HepG2 (cell line): Measurements from ENCODE around the gene LRPPRC. TPM values are rescaled to one million over a fixed set of nuclear protein-coding genes. Genes with fewer than 3 reads are reported as not detected.
"Not testable (repeated sequence)": the region's sequence is repeated elsewhere in the genome, so short reads cannot be mapped to it uniquely, and the experiment has no call there.

ENCODE experiments used
- ATAC-seq: fragments of 200-7000 bp; cut with Tn5 transposase; 3 replicates; pipeline ENCODE4 v1.9.1; 2020; ENCODE audit warnings: mild to moderate bottlenecking, moderate library complexity
- BruUV-seq: library from RNA; stranded (reverse); fragments of 400-500 nt; replicated peaks from 2 replicates; lab custom pipeline; 2021; lab: Mats Ljungman, UMichigan
- CTCF ChIA-PET: fragments of 300-600 bp; formaldehyde crosslinking; extraction: SDS; loops from one replicate; lab custom pipeline; 2021; ENCODE audit warnings: low total read pairs, inconsistent platforms, low intra/inter-chr PET ratio; lab: Yijun Ruan, JAX
- POLR2A ChIA-PET: fragments of 350-600 bp; sonication (Branson Sonifier 250); formaldehyde crosslinking; loops from one replicate; lab custom pipeline; 2020; ENCODE audit warnings: antibody characterized with exemption, inconsistent platforms; lab: Yijun Ruan, JAX
- DNase-seq: peaks from one replicate; pipeline ENCODE4 v3.0.0-alpha.2; 2015; ENCODE audit warnings: low spot score
- FAIRE-seq: peaks from 3 replicates; lab custom pipeline; 2011; peaks lifted over from hg19 to GRCh38; lab: Jason Lieb, UNC
- H2AFZ ChIP-seq: one replicate; pipeline ENCODE4 v1.6.1; 2011; ENCODE audit warnings: low read length, inconsistent platforms
- H3K27ac ChIP-seq: fragments of 300-600 bp; 3 replicates; pipeline ENCODE4 v1.8.0; 2011; ENCODE audit warnings: mixed run types, mild to moderate bottlenecking, mixed read lengths, low read length, inconsistent platforms; ENCODE audit not compliant: insufficient read depth; ENCODE audit errors: extremely low read length
- H3K27me3 ChIP-seq, 2 experiments: fragments of 200-600 bp in 1 of 2; 2 replicates in 1 of 2; 3 replicates in 1 of 2; pipeline versions ENCODE4 v1.6.0 to v1.8.0; 2011; ENCODE audit warnings: low read length in 2 of 2, mild to moderate bottlenecking in 2 of 2, moderate library complexity in 2 of 2, inconsistent platforms in 1 of 2; ENCODE audit not compliant: insufficient read depth in 2 of 2, control insufficient read depth in 1 of 2
- H3K36me3 ChIP-seq, 2 experiments: fragments of 200-600 bp in 1 of 2; replicated peaks in 1 of 2; 2 replicates in 1 of 2; 3 replicates in 1 of 2; pipeline versions ENCODE4 v1.5.1 to v1.8.0; 2011; ENCODE audit warnings: low read length in 2 of 2, inconsistent platforms in 1 of 2; ENCODE audit not compliant: insufficient read depth in 2 of 2, control insufficient read depth in 1 of 2
- H3K4me1 ChIP-seq: 2 replicates; pipeline ENCODE4 v1.5.1; 2012; ENCODE audit warnings: low read length, inconsistent platforms; ENCODE audit not compliant: insufficient read depth
- H3K4me2 ChIP-seq: 2 replicates; pipeline ENCODE4 v1.6.0; 2011; ENCODE audit warnings: low read depth, low read length, inconsistent platforms
- H3K4me3 ChIP-seq, 3 experiments: fragments of 200-600 bp in 1 of 3; sonication (generic), shearing (Covaris generic) in 1 of 3; replicated peaks in 1 of 3; 2 replicates each; pipeline ENCODE4 v1.5.1; 2011 to 2016; ENCODE audit warnings: low read length in 3 of 3, inconsistent platforms in 2 of 3, low read depth in 2 of 3, mild to moderate bottlenecking in 2 of 3, control low read depth in 1 of 3, mixed read lengths in 1 of 3; ENCODE audit not compliant: insufficient read depth in 1 of 3
- H3K79me2 ChIP-seq: one replicate; pipeline ENCODE4 v1.6.1; 2011; ENCODE audit warnings: low read length, inconsistent platforms; ENCODE audit not compliant: insufficient read depth
- H3K9ac ChIP-seq: 2 replicates; pipeline ENCODE4 v1.6.0; 2011; ENCODE audit warnings: mild to moderate bottlenecking, low read depth, low read length, inconsistent platforms; ENCODE audit not compliant: insufficient read depth
- H3K9me3 ChIP-seq: 2 replicates; pipeline ENCODE4 v1.5.1; 2012; ENCODE audit warnings: mild to moderate bottlenecking, low read length
- H4K20me1 ChIP-seq: 2 replicates; pipeline ENCODE4 v1.6.0; 2011; ENCODE audit warnings: inconsistent platforms, mild to moderate bottlenecking, low read length, moderate library complexity; ENCODE audit not compliant: insufficient read depth
- MAF1 ChIP-seq: sonication (generic); formaldehyde crosslinking; IDR thresholded peaks from 2 replicates; pipeline ENCODE4 v1.5.0; 2020; ENCODE audit warnings: missing genetic modification reagents, borderline replicate concordance
- ZBTB8A ChIP-seq: sonication (generic); formaldehyde crosslinking; IDR thresholded peaks from 2 replicates; pipeline ENCODE4 v1.4.0; 2020; ENCODE audit warnings: mild to moderate bottlenecking, low read depth, missing genetic modification reagents, borderline replicate concordance
- ZKSCAN8 ChIP-seq: IDR thresholded peaks from 2 replicates; pipeline ENCODE4 v1.6.1; 2016; ENCODE audit warnings: borderline replicate concordance, missing genetic modification reagents, missing compliant biosample characterization
- WGBS: methylation state at CpG from one replicate; pipeline ENCODE4 v1.1.6; 2017; ENCODE audit warnings: low lambda C conversion rate; 5-methylcytosine and 5-hydroxymethylcytosine counted together
- in situ Hi-C: cut with HindIII; loops from 2 replicates; pipeline ENCODE4 v1.10.0; 2017; ENCODE audit warnings: low pct_unique_long_range_greater_than_20kb; ENCODE audit not compliant: extremely low pct_ligation_motif_present
- intact Hi-C: fragments of 100-400 bp; cut with micrococcal nuclease; formaldehyde crosslinking; loops from one replicate; pipeline ENCODE4 v1.10.0; 2022; ENCODE audit not compliant: unreplicated experiment
- polyA plus RNA-seq, 8 experiments: library from polyadenylated mRNA; depleted of rRNA in 3 of 8; stranded (reverse) in 7 of 8; unstranded in 1 of 8; fragments of >200 nt; fragmentation: Illumina TruSeq in 4 of 8; extraction: Trizol in 4 of 8; gene quantifications; 2 replicates each; pipeline versions ENCODE4 v1.2.1 to v1.2.3, GENCODE V29; 2011 to 2016; ENCODE audit warnings: low read depth in 4 of 8, missing spikeins in 1 of 8, mixed read lengths in 1 of 8; ENCODE audit not compliant: insufficient read depth in 1 of 8
- total RNA-seq, 5 experiments: library from RNA; depleted of rRNA; stranded (reverse); fragments of >200 nt; fragmentation: Illumina TruSeq; extraction: Trizol; gene quantifications; 2 replicates each; pipeline ENCODE4 v1.2.3, GENCODE V29; 2016; ENCODE audit warnings: low read depth in 1 of 5
- TF ChIP-seq, protein P1 (sequence below): sonication (generic); formaldehyde crosslinking; IDR thresholded peaks from 2 replicates; pipeline ENCODE4 v1.4.0; 2020; ENCODE audit warnings: mild to moderate bottlenecking, missing genetic modification reagents, borderline replicate concordance

The LRPPRC gene
- total and polyA plus RNA-seq, 2 of the 13 experiments (the other 11 are each of a cell fraction or from before 2014, with no cell fraction given), result 117 to 167 TPM

DNA sequence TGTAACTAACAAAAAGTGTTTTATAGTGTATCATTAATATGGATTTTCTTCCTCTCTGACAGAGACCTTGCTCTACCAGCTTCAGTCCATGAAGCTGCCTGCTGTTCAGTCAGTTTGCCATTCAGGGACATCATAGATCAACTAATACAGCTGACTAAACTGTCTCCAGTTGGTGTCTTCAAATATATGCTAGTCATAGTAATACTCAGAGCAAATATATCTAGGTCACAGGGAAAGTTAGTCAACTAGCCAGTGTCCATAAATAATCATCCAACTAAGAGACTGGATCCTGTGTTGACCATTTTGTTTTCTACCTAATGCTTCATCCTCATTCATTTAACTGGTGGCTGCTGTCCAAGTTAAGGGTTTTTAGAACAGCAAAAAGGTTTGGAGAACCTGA lies 38.2 kb upstream of the LRPPRC start (continued):
- TF ChIP-seq, protein P1, sequence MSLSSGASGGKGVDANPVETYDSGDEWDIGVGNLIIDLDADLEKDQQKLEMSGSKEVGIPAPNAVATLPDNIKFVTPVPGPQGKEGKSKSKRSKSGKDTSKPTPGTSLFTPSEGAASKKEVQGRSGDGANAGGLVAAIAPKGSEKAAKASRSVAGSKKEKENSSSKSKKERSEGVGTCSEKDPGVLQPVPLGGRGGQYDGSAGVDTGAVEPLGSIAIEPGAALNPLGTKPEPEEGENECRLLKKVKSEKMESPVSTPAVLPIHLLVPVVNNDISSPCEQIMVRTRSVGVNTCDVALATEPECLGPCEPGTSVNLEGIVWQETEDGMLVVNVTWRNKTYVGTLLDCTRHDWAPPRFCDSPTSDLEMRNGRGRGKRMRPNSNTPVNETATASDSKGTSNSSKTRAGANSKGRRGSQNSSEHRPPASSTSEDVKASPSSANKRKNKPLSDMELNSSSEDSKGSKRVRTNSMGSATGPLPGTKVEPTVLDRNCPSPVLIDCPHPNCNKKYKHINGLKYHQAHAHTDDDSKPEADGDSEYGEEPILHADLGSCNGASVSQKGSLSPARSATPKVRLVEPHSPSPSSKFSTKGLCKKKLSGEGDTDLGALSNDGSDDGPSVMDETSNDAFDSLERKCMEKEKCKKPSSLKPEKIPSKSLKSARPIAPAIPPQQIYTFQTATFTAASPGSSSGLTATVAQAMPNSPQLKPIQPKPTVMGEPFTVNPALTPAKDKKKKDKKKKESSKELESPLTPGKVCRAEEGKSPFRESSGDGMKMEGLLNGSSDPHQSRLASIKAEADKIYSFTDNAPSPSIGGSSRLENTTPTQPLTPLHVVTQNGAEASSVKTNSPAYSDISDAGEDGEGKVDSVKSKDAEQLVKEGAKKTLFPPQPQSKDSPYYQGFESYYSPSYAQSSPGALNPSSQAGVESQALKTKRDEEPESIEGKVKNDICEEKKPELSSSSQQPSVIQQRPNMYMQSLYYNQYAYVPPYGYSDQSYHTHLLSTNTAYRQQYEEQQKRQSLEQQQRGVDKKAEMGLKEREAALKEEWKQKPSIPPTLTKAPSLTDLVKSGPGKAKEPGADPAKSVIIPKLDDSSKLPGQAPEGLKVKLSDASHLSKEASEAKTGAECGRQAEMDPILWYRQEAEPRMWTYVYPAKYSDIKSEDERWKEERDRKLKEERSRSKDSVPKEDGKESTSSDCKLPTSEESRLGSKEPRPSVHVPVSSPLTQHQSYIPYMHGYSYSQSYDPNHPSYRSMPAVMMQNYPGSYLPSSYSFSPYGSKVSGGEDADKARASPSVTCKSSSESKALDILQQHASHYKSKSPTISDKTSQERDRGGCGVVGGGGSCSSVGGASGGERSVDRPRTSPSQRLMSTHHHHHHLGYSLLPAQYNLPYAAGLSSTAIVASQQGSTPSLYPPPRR (CRISPR knock-in tag), result no peak
- TF ChIP-seq ZBTB8A (CRISPR knock-in tag), result no peak
- no peak for TF ChIP-seq MAF1 (CRISPR knock-in tag)
- TF ChIP-seq ZKSCAN8 (CRISPR knock-in tag), result no peak
- TF ChIP-seq, all 625 proteins: peak for 0

DNA sequence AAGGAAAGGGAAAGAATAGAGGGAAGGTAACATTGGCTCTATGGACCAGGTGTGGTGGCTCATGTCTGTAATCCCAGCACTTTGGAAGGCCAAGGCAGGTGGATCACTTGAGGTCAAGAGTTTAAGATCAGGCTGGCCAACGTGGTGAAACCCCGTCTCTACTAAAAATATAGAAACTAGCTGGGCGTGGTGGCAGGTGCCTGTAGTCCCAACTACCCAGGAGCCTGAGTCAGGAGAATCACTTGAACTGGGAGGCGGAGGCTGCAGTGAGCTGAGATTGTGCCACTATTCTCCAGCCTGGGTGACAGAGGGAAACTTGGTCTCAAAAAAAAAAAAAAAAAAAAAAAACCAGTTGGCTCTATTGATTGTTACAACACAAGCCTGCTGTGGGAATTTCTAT lies 31.3 kb upstream of the LRPPRC start:
- ATAC-seq, H3K4me2 ChIP-seq, H3K4me1 ChIP-seq, H3K27ac ChIP-seq, DNase-seq, H4K20me1 ChIP-seq, BruUV-seq, H3K36me3 ChIP-seq, FAIRE-seq, H3K4me3 ChIP-seq, CTCF ChIA-PET, H3K9ac ChIP-seq, intact Hi-C loops, H3K27me3 ChIP-seq, H3K79me2 ChIP-seq, H3K9me3 ChIP-seq, H2AFZ ChIP-seq, in situ Hi-C loops: not testable (repeated sequence)
- POLR2A ChIA-PET, result interaction anchor here (0.6 kb wide), 1 partner anchor 335 kb away, joined by 3 read pairs; the partner anchor contains the start of gene CAMKMT
- 27% methylated on average over 4 of the region's 4 CpGs for WGBS
